Right cardiac atrium (tissue), 5 donors: ENCODE data around the gene FBXO24. TPM values are rescaled to one million over a fixed set of nuclear protein-coding genes. Genes with fewer than 3 reads are reported as not detected.

Experiments used
- ATAC-seq, 2 donors: fragments of 200-7000 bp; cut with Tn5 transposase; one replicate each; pipeline versions ENCODE4 v1.8.0 to v1.9.1; 2020; ENCODE audit warnings: moderate library complexity in 2 of 2, mild to moderate bottlenecking in 1 of 2
- DNase-seq, 3 donors: peaks; one replicate each; pipeline ENCODE4 v3.0.0-alpha.2; 2020
- H3K27ac ChIP-seq: one replicate; pipeline ENCODE4 v1.5.1; 2013; ENCODE audit warnings: mild to moderate bottlenecking, low read length, control low read depth, moderate library complexity
- H3K27me3 ChIP-seq: one replicate; pipeline ENCODE4 v1.6.1; 2013; ENCODE audit not compliant: control insufficient read depth, insufficient read depth
- H3K4me1 ChIP-seq: one replicate; pipeline ENCODE4 v1.6.1; 2013; ENCODE audit warnings: low read length; ENCODE audit not compliant: control insufficient read depth, insufficient read depth
- H3K4me3 ChIP-seq: one replicate; pipeline ENCODE4 v1.5.1; 2013; ENCODE audit warnings: low read length, control low read depth
- H3K9me3 ChIP-seq: one replicate; pipeline ENCODE4 v1.6.1; 2013; ENCODE audit warnings: low read length; ENCODE audit not compliant: control insufficient read depth
- WGBS: extraction: QIAGEN DNeasy Blood & Tissue Kit; methylation state at CpG from one replicate; pipeline ENCODE4 v1.1.7; 2013; 5-methylcytosine and 5-hydroxymethylcytosine counted together
- intact Hi-C, 4 donors: fragments of 100-400 bp; cut with DNase I; formaldehyde crosslinking; loops; one replicate each; pipeline versions ENCODE4 v1.11.0 to v1.14.0; 2022 to 2023
- polyA plus RNA-seq: library from polyadenylated mRNA; stranded (reverse); fragments of 200-250 nt; gene quantifications from one replicate; pipeline ENCODE4 v1.2.3, GENCODE V29; 2013
- total RNA-seq, 4 donors: library from RNA; stranded (reverse); fragmentation: NEBNext Ultra II Directional; extraction: Animal tissue kit (Norgen Biotek cat#: 25700); gene quantifications; one replicate each; pipeline ENCODE4 v1.2.1, GENCODE V29; 2021
- donor health status: healthy with polysubstance abuse.
- donor health status: DM: no; HTN: yes; CAD: no.
- donor health status: DM: no; HTN: no; CAD: no.
- donor health status: DM: no; HTN: yes; CAD: no; lungs with severe emphysema.
- donor health status: DM: yes; HTN: yes; CAD: no.

FBXO24 gene
- total and polyA plus RNA-seq, 5 donors: 0.27 to 1.0 (median 0.75) TPM; not detected in 1

DNA sequence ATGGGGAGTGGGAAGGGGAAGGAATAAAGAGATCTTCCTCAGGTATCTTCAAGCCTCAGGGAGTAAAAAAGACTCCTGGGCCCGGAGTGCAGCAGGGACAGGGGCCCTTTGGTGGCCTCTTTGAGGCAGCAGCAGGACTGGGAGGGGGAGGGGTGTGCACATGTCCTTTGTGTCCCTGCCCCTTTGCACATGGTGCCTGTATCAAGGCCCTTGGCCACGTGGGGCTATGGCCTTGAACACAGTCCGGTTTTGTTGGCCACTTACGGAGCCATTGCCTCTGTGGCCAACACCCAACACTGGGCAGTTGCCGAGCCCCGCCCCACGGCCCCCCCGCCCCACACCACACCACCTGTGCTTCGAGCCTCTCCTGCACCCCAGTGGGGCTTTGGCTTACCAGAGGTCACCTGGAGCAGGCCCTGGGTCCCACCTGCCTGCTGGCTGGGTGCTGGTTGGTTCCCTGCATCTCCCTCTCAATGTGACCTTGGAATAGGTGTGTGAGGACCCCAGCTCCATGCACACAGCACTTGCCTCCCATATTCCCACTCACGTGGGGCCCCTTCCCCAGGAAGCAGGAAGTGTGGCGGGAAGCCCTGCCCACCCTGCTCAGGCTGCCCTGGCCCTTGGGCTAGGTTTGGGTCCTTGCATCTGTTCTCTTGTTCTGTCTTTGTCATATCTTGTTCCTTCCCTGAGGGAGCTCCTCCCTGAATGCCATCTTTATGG is 17.8 kb upstream of the FBXO24 start:
- Histone ChIP-seq H3K27me3 (no peaks in the 10 kb centered on the region), H3K9me3 (no peaks in the 10 kb centered on the region), H3K27ac (no peak overlapping the region), H3K4me3 (no peak overlapping the region), H3K4me1 (peaks cover 2% of the 10 kb centered on the region)
- WGBS: 70% methylated on average over 10 of the region's 11 CpGs
- DNase-seq (no peak), ATAC-seq (no peak)
- intact Hi-C loops: loop anchor here in 1 of 4 donors (10.0 kb wide), 1 partner anchor 116 kb away; no protein-coding TSS in a partner anchor

DNA sequence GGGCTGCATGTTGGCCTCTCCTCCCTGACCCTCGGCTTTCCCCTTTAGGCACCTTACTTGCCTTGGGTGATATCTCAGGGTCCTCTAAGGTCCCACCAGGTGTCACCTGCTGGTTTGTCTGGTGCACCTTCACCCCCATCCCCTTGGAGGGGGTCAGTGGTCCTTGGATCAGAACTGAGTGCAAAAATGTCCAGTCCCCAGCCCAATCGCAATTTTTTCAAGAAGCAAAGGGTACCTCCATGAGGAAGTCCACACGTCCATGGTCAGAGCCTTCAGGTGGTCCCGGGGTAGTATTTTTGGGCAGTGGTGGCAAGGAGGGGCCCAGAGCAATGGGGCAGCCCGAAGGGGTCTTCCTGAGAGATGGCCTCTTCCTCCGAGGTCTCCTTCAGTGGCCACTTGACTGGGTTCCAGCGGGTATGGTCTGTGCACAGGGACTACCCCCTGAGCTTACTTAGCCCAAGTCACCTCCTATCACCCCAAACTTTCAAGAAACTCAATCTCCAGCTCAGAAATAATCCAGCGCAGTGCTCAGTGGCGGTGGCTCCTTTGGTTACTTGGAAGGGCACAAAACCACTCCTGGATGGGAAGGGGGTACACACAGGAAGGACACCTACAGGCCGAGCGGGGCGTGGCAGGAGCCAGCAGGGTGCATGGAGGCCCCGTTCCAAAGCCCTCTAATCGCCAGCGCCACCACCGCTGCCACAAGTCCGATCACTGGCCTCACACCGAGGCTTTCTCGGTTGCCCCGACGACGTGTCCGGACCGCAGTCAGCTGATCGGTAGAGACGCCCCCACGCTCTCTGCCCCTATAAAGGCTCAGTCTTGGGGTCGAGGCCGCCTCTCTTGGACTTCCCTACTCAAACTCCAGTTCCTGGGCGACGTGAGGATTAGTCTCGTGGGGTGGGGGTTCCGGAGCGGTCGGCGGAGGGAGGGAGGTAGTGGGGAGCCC is 17.0 kb upstream of the FBXO24 start:
- intact Hi-C loops: loop anchor here in 1 of 4 donors (10.0 kb wide), 1 partner anchor 116 kb away; no protein-coding TSS in a partner anchor
- DNase-seq (peak in 2 of 3 donors; percentile 78 to 80), ATAC-seq (peak; percentile 28 to 37)
- H3K27ac ChIP-seq: no peak overlapping the region
- 25% methylated on average over 36 of the region's 36 CpGs for WGBS
- H3K9me3 ChIP-seq: no peaks in the 10 kb centered on the region
- H3K27me3 ChIP-seq: no peaks in the 10 kb centered on the region
- no peak overlapping the region for H3K4me3 ChIP-seq
- peaks cover 2% of the 10 kb centered on the region for H3K4me1 ChIP-seq

DNA sequence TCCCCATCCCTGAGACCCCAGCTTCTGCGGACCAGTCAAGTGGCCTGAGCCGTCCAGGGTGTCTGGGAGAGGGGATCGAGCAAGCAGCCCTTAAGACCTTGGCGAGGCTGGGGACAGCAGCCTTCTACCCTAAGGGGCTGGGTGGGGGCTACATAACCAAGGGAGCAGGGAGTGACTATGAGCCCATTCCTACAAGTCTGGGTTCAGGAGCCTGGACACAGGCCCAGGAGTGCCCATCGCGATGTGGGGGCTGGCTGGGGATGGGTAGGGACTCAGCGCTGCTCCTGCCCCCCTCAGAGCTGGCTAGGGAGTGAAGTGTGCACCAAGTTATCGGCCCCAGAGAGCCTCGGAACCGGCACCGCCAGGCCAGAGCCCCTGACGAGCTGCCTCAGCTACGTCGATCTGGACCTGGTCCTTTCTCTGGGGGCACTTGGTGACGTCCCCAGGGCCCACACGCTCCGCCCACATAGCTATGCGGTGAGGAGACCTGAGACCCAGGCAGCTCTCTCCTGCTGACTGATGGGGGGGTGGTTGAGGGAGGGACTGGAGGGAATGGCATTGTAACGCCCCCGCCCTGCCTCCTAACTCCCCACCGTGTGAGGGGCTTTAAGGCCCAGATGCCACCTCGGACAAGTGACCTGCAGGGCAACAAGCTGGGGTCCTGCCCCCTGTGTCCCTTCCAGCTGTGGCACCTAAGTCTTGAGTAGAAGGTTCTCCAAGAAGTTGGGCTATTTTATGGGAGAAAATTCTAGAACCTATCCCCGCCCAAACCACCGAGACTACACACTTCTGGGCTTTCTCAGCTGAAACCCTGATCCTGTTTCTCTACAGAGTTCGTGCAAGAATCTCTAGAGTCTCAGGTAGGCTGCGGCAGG is 14.9 kb upstream of the FBXO24 start:
- WGBS: 70% methylated on average over 26 of the region's 26 CpGs
- Histone ChIP-seq H3K27ac (no peak overlapping the region), H3K27me3 (no peaks in the 10 kb centered on the region), H3K4me3 (no peak overlapping the region), H3K9me3 (no peaks in the 10 kb centered on the region), H3K4me1 (peaks cover 2% of the 10 kb centered on the region)
- intact Hi-C loops: no loop called here
- ATAC-seq: no peak
- peak in 1 of 3 donors; percentile 56 for DNase-seq

DNA sequence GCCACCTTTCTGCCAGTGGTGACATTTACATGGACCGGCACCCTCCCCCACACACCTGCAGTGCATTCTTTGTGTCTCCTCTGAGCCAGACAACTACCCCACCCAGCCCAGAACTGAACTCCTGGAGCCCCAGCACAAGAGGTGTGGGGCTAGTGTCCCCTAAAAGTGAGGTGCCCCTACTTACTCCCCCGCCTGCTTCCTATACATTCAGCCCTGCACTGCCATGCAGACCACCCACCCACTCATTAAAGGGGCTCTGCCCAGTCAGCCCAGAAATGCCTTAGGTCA is 14.4 kb upstream of the FBXO24 start:
- Histone ChIP-seq H3K4me1 (peaks cover 2% of the 10 kb centered on the region), H3K27me3 (no peaks in the 10 kb centered on the region), H3K9me3 (no peaks in the 10 kb centered on the region), H3K4me3 (no peak overlapping the region), H3K27ac (no peak overlapping the region)
- ATAC-seq (no peak), DNase-seq (peak in 1 of 3 donors; percentile 21)
- intact Hi-C loops: no loop called here
- WGBS: 99% methylated on average over 2 of the region's 2 CpGs

DNA sequence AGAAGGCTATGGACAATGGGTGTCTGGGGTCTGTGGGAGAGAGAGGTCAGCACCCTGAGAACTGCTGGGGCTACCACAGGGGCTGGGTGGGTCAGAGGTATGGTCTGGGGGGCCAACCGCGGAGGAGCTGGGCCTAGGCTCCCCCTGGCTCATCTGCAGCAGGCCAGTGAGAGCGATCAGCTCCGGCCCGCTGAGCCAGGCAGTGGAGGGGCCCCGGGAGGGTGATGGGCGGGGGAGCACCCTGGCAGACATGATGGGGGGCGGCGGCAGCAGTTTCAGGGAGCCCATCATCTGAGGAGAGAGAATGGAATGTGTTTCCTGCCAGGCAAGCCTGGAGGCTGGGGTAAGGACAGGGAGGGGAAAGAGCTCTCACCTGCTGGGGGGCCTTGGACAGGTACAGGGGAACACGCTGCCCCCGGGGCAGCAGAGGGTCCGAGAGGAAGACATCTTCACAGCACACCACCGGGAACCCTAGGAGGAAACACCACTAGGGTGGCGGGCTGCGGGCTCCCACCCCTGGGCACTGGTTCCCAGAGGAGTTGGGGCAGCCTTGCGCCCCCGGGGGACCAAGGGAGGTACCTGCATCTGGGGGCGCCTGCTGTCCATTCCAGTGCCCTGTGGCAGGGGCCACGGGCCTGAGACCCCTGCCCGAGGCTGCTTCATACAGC is 13.7 kb upstream of the FBXO24 start:
- Histone ChIP-seq H3K27me3 (no peaks in the 10 kb centered on the region), H3K27ac (no peak overlapping the region), H3K9me3 (no peaks in the 10 kb centered on the region), H3K4me1 (peaks cover 2% of the 10 kb centered on the region), H3K4me3 (no peak overlapping the region)
- no peak for ATAC-seq
- intact Hi-C loops: no loop called here
- peak in 1 of 3 donors; percentile 55 for DNase-seq
- WGBS: 86% methylated on average over 20 of the region's 20 CpGs

DNA sequence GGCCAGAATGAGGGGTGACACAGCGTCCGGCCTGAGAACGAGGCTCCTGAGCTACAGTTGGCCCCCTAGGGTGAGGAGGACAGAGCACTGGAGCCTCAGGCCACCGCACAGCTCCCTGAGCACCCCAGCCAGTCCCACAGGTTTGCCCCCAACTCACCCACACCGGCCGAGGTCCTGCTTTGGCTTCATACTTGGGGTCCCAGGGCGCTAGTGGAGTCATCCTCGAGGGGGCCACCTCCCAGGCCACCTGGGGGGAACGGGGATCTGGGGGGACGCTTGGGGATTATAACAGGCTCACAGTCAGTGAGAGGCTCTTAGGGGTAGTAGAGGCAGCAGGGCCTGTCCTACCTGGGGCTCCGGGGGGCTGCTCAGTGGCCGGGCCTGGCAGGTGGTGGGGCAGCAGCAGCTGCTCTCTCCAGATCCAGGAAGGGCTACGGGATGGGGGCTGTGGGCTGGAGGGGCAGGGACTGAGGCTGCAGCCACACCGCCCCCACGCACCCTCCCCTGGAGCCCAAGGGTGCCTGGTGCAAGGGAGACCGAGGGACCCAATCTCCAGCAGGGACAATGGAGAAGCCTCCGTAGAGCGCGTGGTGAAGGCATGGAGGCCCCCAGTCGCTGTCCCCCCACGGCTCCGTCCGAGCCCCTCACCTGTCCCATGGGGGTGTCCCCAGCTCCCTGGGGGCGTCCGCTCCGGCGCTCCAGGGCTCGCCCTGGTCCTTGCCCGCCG is 13.0 kb upstream of the FBXO24 start:
- Histone ChIP-seq H3K27me3 (no peaks in the 10 kb centered on the region), H3K27ac (no peak overlapping the region), H3K4me3 (no peak overlapping the region), H3K9me3 (no peaks in the 10 kb centered on the region), H3K4me1 (peaks cover 2% of the 10 kb centered on the region)
- ATAC-seq (no peak), DNase-seq (no peak)
- 93% methylated on average over 30 of the region's 30 CpGs for WGBS
- intact Hi-C loops: no loop called here

DNA sequence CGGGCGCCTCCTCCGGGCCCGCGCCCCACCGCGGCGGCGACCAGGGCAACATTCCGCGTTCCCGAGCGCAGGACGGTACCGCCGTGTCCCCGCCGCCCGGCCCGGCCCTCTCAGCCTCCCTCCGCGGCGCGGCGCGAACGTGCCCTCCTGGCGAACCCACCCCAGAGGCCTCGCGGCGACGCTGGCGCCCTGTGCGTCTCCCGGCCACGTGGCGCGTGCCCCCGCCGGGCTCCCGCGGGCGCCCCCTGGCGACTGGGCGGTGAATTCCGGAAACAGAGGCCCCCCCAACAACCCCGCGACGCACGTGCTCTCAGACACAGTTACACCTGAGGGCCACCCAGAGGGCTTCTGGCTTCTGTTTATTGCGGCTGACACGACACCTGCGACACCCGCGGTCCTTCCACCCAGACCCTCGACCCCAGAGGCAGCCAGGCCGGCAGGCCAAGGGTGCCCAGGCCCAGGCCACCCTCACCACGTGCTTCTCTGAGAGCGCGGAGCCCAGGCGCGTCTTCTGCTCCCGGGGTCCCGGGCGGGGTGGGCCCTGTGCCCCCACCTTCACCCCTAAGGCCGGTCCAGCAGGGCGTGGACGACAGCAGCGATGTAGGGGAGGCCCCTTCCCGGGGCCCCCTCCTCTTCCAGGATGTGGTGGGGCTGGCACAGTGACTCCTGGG is 12.3 kb upstream of the FBXO24 start, which contains the start of gene SAP25:
Gene SAP25, minus strand, starts transcription at position 210 of the 671 bp plus-strand sequence. Its CDS starts 158 bp downstream, at position 52.
- H3K4me3 ChIP-seq: no peak within 1 kb of the TSS

DNA sequence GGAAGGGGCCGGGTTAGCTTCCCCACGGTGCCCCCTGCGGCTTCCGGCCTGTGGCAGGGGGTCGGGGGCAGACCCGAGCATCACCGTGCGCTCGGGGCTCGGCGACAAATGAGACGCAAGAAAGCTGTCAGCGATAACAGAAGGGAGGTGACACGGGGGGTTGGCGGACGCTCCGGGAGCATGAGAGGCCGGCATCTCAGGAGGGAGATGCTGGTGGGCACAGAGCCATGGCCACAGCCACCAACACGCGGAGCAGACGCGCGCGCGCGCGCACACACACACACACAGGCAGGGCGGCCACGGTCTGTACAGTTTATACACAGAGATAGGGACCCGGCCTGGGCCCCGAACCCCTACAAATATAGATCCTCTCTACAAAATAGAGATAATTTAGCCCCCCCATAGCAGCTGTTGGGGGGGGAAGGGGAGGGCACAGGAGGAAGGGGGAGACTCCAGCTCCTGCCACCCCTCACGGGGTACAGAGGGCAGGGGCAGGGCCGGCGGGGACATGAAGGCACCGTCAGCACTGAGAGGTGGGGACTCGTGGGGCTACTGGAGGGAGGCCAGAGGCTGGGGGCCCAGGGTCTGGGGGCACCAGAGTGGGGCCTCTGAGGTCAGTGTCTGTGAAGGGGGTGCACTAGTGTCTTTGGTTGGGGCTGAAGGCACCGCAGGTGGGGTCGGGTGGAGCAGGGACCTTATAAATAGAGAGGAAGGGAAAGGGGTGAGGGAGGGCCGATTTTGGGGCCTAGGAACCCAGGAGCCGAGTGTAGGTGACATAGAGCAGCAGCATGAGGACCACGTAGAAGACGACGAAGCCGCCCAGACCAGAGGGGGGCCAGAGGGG is 11.5 kb upstream of the FBXO24 start:
- DNase-seq (peak in 1 of 3 donors; percentile 59), ATAC-seq (no peak)
- intact Hi-C loops: no loop called here
- no peaks in the 10 kb centered on the region for H3K9me3 ChIP-seq
- no peak overlapping the region for H3K4me3 ChIP-seq
- no peaks in the 10 kb centered on the region for H3K27me3 ChIP-seq
- peaks cover 2% of the 10 kb centered on the region for H3K4me1 ChIP-seq
- H3K27ac ChIP-seq: no peak overlapping the region
- WGBS: 90% methylated on average over 44 of the region's 44 CpGs

More for the DNA sequence above, 12.3 kb upstream of the FBXO24 start, which contains the start of gene SAP25:
- ATAC-seq (no peak), DNase-seq (peak in 1 of 3 donors; percentile 65)
- Histone ChIP-seq H3K9me3 (no peaks in the 10 kb centered on the region), H3K27me3 (no peaks in the 10 kb centered on the region), H3K27ac (no peak within 1 kb of the TSS), H3K4me1 (peaks cover 2% of the 10 kb centered on the region)
- intact Hi-C loops: no loop called here
- WGBS: 87% methylated on average over 70 of the region's 70 CpGs

DNA sequence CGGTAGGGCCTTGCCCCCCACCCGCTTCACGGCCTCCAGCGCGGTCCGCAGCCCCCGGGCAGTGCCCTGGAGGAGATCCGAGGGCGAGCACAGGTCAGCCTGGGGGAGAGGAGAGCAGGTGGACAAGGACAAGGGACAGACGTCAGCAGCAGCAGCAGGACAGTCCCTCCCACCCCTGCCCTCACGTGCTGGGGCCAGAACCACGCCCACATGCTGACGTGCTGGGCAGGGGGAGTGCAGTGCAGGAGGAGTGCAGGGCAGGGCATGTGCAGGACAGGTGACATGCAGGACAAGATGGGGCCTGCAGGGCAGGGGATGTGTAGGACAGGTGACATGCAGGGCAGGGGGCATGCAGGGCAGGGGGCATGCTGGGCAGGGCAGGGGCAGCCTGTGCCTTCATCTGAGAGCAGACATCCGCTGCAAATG is 10.9 kb upstream of the FBXO24 start:
- ATAC-seq (peak in 1 of 2 donors; percentile 2), DNase-seq (peak in 1 of 3 donors; percentile 52)
- intact Hi-C loops: no loop called here
- Histone ChIP-seq H3K4me1 (no peaks in the 10 kb centered on the region), H3K9me3 (no peaks in the 10 kb centered on the region), H3K4me3 (no peak overlapping the region), H3K27ac (no peak overlapping the region), H3K27me3 (no peaks in the 10 kb centered on the region)
- 74% methylated on average over 14 of the region's 14 CpGs for WGBS
